ENCODE measurements around the gene RTP2.

- TF ChIP-seq CTCF (IDR thresholded peaks at IDR 0.05) (no peak), POLR2A (IDR thresholded peaks at IDR 0.05) (no peak)
Observed at GRCh38 chr3:187708696-187709095, 6.3 kb upstream of the RTP2 start.
